ENCODE data around the gene OTUD3. TPM values are rescaled to one million over a fixed set of nuclear protein-coding genes. Genes with fewer than 3 reads are reported as not detected.
"Not testable (repeated sequence)": the region's sequence is repeated elsewhere in the genome, so short reads cannot be mapped to it uniquely, and the experiment has no call there.

OTUD3 gene
- polyA plus RNA-seq, 1 donor from 2014 or later = 2.9 TPM

GRCh38 chr1:19880841-19881240, 1.4 kb upstream of the OTUD3 start:
- Mint-ChIP-seq H3K4me3 (peak overlapping the region in 1 of 4 donors; percentile 53), H3K27ac (peak overlapping the region in 1 of 3 donors; percentile 27), H3K4me1 (peaks cover 15 to 21% (median 18%) of the 10 kb centered on the region in 3 donors)
- not testable (repeated sequence) for H3K36me3 Mint-ChIP-seq, H3K27me3 Mint-ChIP-seq, H3K9me3 Mint-ChIP-seq

GRCh38 chr1:19884312-19884711, 2.1 kb downstream of the OTUD3 start:
- peaks cover 15 to 29% (median 28%) of the 10 kb centered on the region in 3 donors for H3K4me1 Mint-ChIP-seq
- peaks cover under 1% of the 10 kb centered on the region for H3K27me3 Mint-ChIP-seq
- H3K36me3 Mint-ChIP-seq = no peaks in the 10 kb centered on the region
- peaks cover 0 to 3% (median 0%) of the 10 kb centered on the region in 3 donors for H3K9me3 Mint-ChIP-seq
- H3K4me3 Mint-ChIP-seq = peak overlapping the region in 3 of 4 donors; percentile 87 to 94 (median 87)
- peak overlapping the region in 1 of 3 donors; percentile 71 for H3K27ac Mint-ChIP-seq

- H3K4me3 Mint-ChIP-seq = peak overlapping the region in 1 of 4 donors; percentile 21
- peaks cover 15 to 29% (median 28%) of the 10 kb centered on the region in 3 donors for H3K4me1 Mint-ChIP-seq
- no peaks in the 10 kb centered on the region for H3K27me3 Mint-ChIP-seq
- H3K36me3 Mint-ChIP-seq = no peaks in the 10 kb centered on the region
- H3K9me3 Mint-ChIP-seq = peaks cover 0 to 2% (median 0%) of the 10 kb centered on the region in 3 donors
- H3K27ac Mint-ChIP-seq = no peak overlapping the region
Measured at GRCh38 chr1:19885821-19886220, 3.6 kb downstream of the OTUD3 start.

- Mint-ChIP-seq H3K36me3 (no peaks in the 10 kb centered on the region), H3K27me3 (no peaks in the 10 kb centered on the region), H3K4me1 (peaks cover 10 to 23% (median 22%) of the 10 kb centered on the region in 3 donors), H3K9me3 (no peaks in the 10 kb centered on the region), H3K27ac (no peak overlapping the region), H3K4me3 (no peak overlapping the region)
Measured at GRCh38 chr1:19888112-19888511, 5.9 kb downstream of the OTUD3 start.

- no peaks in the 10 kb centered on the region for H3K9me3 Mint-ChIP-seq
- H3K4me3 Mint-ChIP-seq = no peak overlapping the region
- no peaks in the 10 kb centered on the region for H3K27me3 Mint-ChIP-seq
- no peak overlapping the region for H3K27ac Mint-ChIP-seq
- no peaks in the 10 kb centered on the region for H3K36me3 Mint-ChIP-seq
- H3K4me1 Mint-ChIP-seq = peaks cover 1 to 14% (median 11%) of the 10 kb centered on the region in 3 donors
Measured at GRCh38 chr1:19889656-19890055, 7.5 kb downstream of the OTUD3 start.

- Mint-ChIP-seq H3K9me3 (no peaks in the 10 kb centered on the region), H3K4me3 (no peak overlapping the region), H3K4me1 (peaks cover 0 to 11% (median 7%) of the 10 kb centered on the region in 3 donors), H3K36me3 (no peaks in the 10 kb centered on the region), H3K27me3 (no peaks in the 10 kb centered on the region), H3K27ac (no peak overlapping the region)
Measured at GRCh38 chr1:19892129-19892528, 9.9 kb downstream of the OTUD3 start.

- Mint-ChIP-seq H3K4me1 (peaks cover 0 to 11% (median 7%) of the 10 kb centered on the region in 3 donors), H3K27me3 (no peaks in the 10 kb centered on the region), H3K27ac (no peak overlapping the region), H3K9me3 (no peaks in the 10 kb centered on the region), H3K4me3 (no peak overlapping the region), H3K36me3 (no peaks in the 10 kb centered on the region)
Measured at GRCh38 chr1:19892628-19893168, 10.5 kb downstream of the OTUD3 start.

GRCh38 chr1:19893687-19894086, 11.5 kb downstream of the OTUD3 start:
- H3K36me3 Mint-ChIP-seq = no peaks in the 10 kb centered on the region
- H3K27me3 Mint-ChIP-seq = no peaks in the 10 kb centered on the region
- H3K27ac Mint-ChIP-seq = no peak overlapping the region
- H3K4me1 Mint-ChIP-seq = peaks cover 0 to 2% (median under 1%) of the 10 kb centered on the region in 3 donors
- no peaks in the 10 kb centered on the region for H3K9me3 Mint-ChIP-seq
- no peak overlapping the region for H3K4me3 Mint-ChIP-seq

GRCh38 chr1:19894218-19894617, 12.0 kb downstream of the OTUD3 start:
- no peaks in the 10 kb centered on the region for H3K9me3 Mint-ChIP-seq
- H3K27ac Mint-ChIP-seq = no peak overlapping the region
- H3K27me3 Mint-ChIP-seq = no peaks in the 10 kb centered on the region
- peaks cover 0 to 1% (median 0%) of the 10 kb centered on the region in 3 donors for H3K4me1 Mint-ChIP-seq
- no peak overlapping the region for H3K4me3 Mint-ChIP-seq
- peaks cover 5% of the 10 kb centered on the region for H3K36me3 Mint-ChIP-seq

- no peaks in the 10 kb centered on the region for H3K27me3 Mint-ChIP-seq
- H3K4me3 Mint-ChIP-seq = no peak overlapping the region
- peaks cover 26% of the 10 kb centered on the region for H3K36me3 Mint-ChIP-seq
- no peak overlapping the region for H3K27ac Mint-ChIP-seq
- no peaks in the 10 kb centered on the region for H3K4me1 Mint-ChIP-seq
- H3K9me3 Mint-ChIP-seq = no peaks in the 10 kb centered on the region
Measured at GRCh38 chr1:19901653-19902052, 19.5 kb downstream of the OTUD3 start.

GRCh38 chr1:19903621-19904020, 21.4 kb downstream of the OTUD3 start:
- Mint-ChIP-seq H3K27me3 (no peaks in the 10 kb centered on the region), H3K36me3 (peaks cover 26% of the 10 kb centered on the region), H3K27ac (no peak overlapping the region), H3K4me1 (peaks cover 0 to 1% (median 0%) of the 10 kb centered on the region in 3 donors), H3K9me3 (no peaks in the 10 kb centered on the region), H3K4me3 (no peak overlapping the region)

- H3K9me3 Mint-ChIP-seq = no peaks in the 10 kb centered on the region
- H3K4me1 Mint-ChIP-seq = peaks cover 0 to 1% (median 0%) of the 10 kb centered on the region in 3 donors
- no peak overlapping the region for H3K4me3 Mint-ChIP-seq
- H3K27ac Mint-ChIP-seq = no peak overlapping the region
- peaks cover 18% of the 10 kb centered on the region for H3K36me3 Mint-ChIP-seq
- H3K27me3 Mint-ChIP-seq = no peaks in the 10 kb centered on the region
Measured at GRCh38 chr1:19907456-19907855, 25.3 kb downstream of the OTUD3 start.

- H3K9me3 Mint-ChIP-seq = no peaks in the 10 kb centered on the region
Measured at GRCh38 chr1:19909392-19909791, 27.2 kb downstream of the OTUD3 start.

GRCh38 chr1:19909971-19910370, 27.8 kb downstream of the OTUD3 start:
- Mint-ChIP-seq H3K9me3 (no peaks in the 10 kb centered on the region), H3K36me3 (peaks cover 11% of the 10 kb centered on the region), H3K4me1 (peaks cover 0 to 1% (median 0%) of the 10 kb centered on the region in 3 donors), H3K4me3 (no peak overlapping the region), H3K27ac (no peak overlapping the region), H3K27me3 (no peaks in the 10 kb centered on the region)

More at GRCh38 chr1:19909392-19909791, 27.2 kb downstream of the OTUD3 start:
- H3K4me3 Mint-ChIP-seq = no peak overlapping the region
- H3K27me3 Mint-ChIP-seq = no peaks in the 10 kb centered on the region
- H3K36me3 Mint-ChIP-seq = peaks cover 16% of the 10 kb centered on the region
- peaks cover 0 to 1% (median 0%) of the 10 kb centered on the region in 3 donors for H3K4me1 Mint-ChIP-seq
- no peak overlapping the region for H3K27ac Mint-ChIP-seq

- Mint-ChIP-seq H3K4me1 (peaks cover 0 to 1% (median 0%) of the 10 kb centered on the region in 3 donors), H3K4me3 (no peak overlapping the region), H3K9me3 (no peaks in the 10 kb centered on the region), H3K27ac (no peak overlapping the region), H3K36me3 (peaks cover 9% of the 10 kb centered on the region), H3K27me3 (no peaks in the 10 kb centered on the region)
Measured at GRCh38 chr1:19910650-19911049, 28.5 kb downstream of the OTUD3 start.

- no peaks in the 10 kb centered on the region for H3K9me3 Mint-ChIP-seq
- H3K27me3 Mint-ChIP-seq = no peaks in the 10 kb centered on the region
- no peaks in the 10 kb centered on the region for H3K36me3 Mint-ChIP-seq
- H3K4me1 Mint-ChIP-seq = peaks cover 2 to 5% (median 4%) of the 10 kb centered on the region in 3 donors
- peak overlapping the region in 2 of 3 donors; percentile 54 to 63 for H3K27ac Mint-ChIP-seq
- H3K4me3 Mint-ChIP-seq = no peak overlapping the region
Measured at GRCh38 chr1:19918057-19918456, 35.9 kb downstream of the OTUD3 start.
